HG02943 (cell line): ENCODE results near the gene ZNF487.
"Not testable (repeated sequence)": the region's sequence is repeated elsewhere in the genome, so short reads cannot be mapped to it uniquely, and the experiment has no call there.

Source experiments
- ATAC-seq: cut with Tn5 transposase; IDR thresholded peaks from one replicate; pipeline ENCODE4 v1.9.1; 2021; ENCODE audit warnings: mild to moderate bottlenecking, low read depth, moderate library complexity; ENCODE audit not compliant: unreplicated experiment

The ZNF487 gene

DNA sequence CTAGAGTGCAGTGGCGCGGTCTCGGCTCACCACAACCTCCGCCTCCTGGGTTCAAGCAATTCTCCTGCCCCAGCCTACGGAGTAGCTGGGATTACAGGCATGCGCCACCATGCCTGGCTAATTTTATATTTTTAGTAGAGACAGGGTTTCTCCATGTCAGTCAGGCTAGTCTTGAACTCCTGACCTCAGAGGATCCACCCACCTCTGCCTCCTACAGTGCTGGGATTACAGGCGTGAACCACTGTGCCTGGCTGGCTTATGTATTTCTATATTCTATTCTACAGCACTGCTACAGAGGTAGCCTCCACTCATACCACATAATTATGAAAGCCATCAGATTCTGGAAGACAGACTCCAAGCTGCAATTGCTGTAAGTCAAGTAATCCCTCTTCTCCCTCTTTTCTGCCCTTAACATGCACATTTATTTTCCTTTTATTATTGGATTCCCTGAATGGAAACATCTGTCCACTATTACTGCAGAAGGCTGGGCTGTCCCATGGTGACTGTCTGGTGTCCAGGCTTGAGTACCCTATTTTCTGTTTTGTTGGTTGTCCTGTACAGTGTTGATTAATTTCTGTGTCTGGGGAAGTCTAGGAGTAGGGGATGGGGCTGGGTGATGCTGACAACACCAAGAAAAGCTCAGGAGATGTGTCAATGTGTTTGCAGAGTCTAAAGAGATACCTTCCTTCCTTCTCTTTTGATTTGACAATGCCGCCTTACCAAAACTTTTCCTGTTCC is 5.8 kb upstream of the ZNF487 start:
- ATAC-seq = no peak

DNA sequence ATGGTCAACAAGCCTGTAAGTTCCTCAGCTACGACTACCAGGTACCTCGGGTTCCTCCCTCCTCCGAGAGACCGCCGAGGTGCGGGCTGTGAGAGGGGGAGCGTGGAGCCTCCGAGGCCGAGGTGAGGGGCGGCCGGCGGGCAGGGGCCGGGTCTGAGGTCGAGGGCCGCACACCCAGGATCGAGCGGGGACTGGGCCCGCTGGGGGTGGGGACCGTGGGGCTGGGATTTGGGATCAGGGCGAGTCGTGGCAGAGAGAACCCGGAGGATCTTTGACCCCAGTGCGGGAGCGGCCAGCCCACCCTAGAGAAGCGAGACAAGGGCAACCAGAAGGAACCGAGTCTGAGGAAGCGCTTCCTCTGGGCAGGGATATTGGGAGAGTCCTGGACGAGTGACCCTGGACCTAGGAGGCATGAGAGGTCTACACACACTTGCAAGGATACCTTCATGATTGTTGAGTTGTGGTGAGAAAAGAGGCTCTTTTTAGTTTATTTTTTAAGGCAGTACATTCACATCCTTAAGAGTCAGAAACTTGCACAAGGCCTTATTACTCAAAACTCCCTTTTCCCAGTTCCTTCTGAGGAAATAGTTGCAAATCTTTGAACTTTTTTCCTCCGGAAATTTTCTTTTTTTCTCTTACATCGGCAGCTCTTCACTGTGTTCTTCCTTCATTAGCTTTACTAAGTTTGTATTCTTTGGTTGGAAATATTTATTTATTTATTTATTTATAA is 395 bp downstream of the ZNF487 start:
- ATAC-seq = no peak

DNA sequence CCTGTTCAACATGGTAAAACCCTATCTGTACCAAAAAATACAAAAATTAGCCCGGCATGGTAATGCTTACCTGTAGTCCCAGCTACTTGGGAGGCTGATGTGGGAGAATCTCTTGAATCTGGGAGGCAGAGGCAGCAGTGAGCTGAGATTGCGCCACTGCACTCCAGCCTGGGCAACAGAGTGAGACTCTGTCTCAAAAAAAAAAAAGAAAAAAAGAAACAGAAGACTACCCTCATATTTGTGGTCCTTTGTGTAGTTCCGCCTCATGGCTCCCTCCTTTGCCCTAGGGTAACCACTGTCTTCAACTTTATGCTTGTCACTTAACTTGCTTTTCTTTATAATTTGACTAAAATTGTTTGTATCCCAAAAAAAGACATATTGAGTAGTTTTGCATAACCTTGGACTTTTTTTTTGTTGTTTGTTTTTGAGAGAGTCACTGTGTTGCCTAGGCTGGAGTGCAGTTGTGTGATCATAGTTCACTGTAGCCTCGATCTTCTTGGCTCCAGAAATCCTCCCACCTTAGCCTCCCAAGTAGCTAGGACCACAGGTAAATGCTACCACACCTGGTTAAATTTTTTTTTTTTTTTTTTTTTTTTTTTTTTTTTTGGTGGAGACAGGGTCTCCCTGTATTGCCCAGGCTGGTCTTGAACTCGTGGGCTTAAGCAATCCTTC is 3.7 kb downstream of the ZNF487 start:
- ATAC-seq = no peak

DNA sequence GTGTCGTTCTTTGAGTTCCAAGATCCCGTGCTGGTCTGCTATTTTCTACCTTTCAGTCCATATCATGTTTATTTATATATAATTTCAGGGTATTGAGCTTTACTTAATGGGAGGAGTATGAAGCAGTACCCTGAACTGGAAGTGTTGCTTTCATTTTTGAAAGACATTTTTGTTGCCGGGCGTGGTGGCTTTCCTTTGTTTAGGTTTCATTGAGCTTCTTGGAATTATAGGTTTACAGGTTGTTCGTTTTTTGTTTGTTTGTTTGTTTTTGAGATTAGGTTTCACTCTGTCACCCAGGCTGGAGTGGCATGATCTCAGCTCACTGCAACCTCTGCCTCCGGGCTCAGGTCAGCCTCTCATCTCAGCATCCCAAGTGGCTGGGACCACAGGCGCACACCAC is 7.4 kb downstream of the ZNF487 start:
- ATAC-seq = no peak

DNA sequence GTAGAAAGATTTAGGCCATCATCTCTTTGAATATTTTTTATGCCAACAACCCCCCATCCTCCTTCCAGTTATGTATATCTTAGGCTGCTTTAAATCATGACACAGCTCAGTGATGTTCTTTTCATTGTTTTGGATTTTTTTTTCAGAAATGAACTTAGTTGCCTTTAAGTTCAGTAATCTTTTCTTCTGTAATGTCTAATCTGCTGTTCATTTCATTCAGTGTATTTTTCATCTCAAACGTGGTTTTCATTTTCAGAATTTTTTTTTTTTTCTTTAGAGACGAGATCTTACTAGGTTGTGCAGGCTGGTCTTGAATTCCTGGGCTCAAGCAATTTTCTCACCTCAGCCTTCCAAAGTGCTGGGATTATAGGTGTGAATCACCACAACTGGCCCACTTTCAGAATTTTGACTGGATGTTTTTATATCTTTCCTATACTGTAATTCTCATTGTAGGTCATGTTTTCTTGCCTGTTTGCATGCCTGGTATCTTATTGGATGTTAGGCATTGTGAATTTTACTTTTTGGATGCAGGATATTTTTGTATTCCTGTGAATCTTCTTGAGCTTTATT is 8.1 kb downstream of the ZNF487 start:
- no peak for ATAC-seq

DNA sequence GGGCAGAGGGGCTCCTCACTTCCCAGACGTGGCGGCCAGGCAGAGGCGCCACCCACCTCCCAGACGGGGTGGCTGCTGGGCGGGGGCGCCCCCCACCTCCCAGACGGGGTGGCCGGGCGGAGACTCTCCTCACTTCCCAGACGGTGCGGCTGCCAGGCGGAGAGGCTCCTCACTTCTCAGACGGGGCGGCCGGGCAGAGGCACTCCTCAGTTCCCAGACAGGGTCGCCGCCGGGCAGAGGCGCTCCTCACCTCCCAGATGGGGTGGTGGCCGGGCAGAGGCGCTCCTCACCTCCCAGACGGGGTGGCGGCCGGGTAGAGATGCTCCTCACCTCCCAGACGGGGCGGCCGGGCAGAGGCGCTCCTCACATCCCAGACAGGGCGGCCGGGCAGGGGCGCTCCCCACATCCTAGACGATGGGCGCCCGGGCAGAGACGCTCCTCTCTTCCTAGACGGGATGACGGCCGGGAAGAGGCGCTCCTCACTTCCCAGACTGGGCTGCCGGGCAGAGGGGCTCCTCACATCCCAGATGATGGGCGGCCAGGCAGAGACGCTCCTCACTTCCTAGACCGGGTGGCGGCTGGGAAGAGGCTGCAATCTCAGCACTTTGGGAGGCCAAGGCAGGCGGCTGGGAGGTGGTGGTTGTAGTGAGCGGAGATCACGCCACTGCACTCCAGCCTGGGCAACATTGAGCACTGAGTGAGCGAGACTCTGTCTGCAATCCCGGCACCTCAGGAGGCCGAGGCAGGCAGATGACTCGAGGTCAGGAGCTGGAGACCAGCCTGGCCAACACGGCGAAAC is 9.5 kb downstream of the ZNF487 start:
- ATAC-seq = not testable (repeated sequence)

DNA sequence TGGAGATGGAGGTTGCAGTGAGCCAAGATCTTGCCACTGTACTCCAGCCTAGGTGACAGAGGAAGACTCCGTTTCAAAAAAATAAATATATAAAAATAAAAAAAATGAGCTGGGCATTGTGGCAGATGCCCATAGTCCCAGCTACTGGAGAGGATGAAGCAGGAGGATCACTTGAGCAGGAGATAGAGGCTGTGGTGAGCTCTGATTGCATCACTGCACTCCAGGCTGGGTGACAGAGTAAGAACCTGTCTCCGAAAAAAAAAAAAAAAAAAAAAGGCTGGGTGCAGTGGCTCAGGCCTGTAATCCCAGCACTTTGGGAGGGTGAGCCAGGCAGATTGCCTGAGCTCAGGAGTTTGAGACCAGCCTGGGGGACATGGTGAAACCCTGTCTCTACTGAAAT is 11.8 kb downstream of the ZNF487 start:
- ATAC-seq = no peak

DNA sequence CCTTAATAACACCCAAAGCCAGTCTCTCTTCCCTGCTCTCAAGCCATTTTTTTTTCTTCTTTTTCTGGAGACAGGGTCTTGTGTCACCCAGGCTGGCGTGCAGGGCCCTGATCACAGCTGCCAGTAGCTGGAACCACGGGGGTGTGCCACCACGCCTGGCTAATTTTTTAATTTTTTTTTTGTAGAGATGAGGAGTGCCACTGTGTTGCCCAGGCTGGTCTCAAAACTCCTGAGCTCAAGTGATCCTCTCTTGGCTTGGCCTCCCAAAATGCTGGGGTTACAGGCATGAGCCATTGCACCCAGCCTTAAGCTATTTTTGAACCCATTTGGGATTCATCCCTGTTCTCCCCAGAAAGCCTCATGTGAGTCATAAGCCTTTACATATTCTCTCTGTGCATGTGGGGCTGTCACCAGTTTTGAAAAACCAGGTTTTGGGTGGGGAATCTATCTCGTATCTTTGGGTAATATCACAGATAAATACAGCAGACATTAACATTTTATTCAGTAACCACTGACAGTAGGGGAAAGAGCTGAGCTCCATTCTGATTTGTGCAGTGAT is 15.5 kb downstream of the ZNF487 start:
- ATAC-seq = no peak

DNA sequence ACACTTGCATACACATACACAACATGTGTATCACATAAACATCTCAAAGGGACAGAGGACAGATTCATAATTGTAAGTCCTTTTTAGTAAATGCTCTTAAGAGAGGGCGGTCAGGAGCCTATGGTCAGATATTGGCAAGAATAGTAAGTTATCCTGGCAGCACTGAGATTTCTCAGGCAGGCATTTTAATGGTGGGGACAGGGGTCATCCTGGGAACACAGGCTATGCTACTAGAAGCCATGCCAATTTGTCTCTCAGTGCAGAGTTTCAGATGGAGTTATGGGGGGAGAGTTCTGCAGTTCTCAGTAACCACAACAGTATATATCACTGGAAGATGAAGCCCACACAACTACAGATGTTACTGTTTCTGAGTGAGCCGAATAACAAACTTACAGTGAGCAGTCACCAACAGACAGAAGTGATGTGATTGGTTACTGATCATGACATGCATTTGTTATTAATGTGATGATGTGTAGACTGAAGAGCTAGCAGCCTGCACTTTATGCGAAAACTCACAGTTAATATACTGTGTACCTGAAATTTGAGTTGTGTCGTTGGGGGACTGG is 16.4 kb downstream of the ZNF487 start:
- no peak for ATAC-seq

DNA sequence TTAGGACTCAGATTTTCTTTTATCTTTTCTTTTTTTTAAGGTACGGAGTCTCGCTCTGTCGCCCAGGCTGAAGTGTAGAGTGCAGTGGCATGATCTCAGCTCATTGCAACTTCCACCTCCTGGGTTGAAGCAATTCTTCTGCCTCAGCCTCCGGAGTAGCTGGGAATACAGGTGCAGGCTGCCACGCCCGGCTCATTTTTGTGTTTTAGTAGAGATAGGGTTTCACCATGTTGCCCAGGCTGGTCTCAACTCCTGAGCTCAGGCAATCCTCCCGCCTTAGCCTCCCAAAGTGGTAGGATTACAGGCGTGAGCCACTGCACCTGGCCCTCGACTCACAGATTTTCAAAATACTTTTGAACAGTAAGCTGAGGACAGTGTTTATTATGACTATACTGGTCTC is 17.1 kb downstream of the ZNF487 start:
- not testable (repeated sequence) for ATAC-seq

DNA sequence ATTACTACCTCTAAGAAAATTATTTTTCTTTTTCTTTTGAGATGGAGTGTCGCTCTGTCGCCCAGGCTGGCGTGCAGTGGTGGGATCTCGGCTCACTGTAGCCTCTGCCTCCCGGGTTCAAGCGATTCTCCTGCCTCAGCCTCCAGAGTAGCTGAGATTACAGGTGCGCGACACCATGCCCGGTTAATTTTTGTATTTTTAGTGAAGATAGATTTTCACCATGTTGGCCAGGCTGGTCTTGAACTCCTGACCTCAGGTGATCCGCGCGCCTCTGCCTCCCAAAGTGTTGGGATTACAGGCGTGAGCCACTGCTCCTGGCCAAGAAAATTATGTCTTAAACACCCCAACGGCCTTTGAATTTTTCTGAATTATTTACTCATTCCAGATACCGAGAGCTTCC is 19.6 kb downstream of the ZNF487 start:
- ATAC-seq = not testable (repeated sequence)

DNA sequence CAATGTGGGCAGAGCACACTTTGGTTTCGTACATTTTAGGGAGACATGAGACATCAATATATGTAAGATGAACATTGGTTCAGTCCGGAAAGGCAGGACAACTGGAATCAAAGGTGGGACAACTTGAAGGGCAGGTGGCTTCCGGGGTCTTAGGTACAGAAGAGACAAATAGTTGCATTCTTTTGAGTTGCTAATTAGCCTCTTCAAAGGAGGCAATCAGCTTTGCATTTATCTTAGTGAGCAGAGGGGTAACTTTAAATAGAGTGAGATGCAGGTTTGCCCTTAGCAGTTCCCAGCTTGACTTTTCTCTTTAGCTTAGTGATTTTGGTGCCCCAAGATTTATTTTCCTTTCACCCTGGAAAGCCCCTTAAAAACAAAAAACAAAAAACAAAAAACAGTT is 21.3 kb downstream of the ZNF487 start:
- no peak for ATAC-seq

DNA sequence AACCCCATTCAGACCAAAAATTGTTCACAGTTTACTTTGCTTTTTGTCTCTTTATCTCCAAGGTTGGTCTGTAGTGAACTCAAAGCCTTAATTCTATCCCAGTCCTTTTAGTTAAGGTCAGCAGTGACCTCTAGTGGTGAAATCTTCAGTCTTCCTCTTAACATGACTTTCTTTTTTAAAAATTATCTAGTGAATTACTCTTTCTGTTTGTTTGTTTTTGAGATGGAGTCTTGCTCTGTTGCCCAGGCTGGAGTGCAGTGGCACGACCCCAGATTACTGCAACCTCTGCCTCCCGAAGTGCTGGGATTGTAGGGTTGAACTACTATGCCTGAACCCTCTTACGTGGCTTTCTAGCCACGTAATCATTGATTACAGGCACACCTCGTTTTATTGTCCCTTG is 25.0 kb downstream of the ZNF487 start:
- ATAC-seq = no peak

DNA sequence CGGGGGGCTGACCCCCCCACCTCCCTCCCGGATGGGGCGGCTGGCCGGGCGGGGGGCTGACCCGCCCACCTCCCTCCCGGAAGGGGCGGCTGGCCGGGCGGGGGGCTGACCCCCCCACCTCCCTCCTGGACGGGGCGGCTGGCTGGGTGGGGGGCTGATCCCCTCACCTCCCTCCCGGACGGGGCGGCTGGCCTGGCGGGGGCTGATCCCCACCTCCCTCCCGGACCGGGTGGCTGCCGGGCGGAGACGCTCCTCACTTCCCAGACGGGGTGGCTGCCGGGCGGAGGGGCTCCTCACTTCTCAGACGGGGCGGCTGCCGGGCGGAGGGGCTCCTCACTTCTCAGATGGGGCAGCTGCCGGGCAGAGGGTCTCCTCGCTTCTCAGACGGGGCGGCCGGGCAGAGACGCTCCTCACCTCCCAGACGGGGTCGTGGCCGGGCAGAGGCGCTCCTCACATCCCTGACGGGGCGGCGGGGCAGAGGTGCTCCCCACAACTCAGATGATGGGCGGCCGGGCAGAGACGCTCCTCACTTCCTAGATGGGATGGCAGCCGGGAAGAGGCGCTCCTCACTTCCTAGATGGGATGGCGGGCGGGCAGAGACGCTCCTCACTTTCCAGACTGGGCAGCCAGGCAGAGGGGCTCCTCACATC is 28.3 kb downstream of the ZNF487 start:
- not testable (repeated sequence) for ATAC-seq

DNA sequence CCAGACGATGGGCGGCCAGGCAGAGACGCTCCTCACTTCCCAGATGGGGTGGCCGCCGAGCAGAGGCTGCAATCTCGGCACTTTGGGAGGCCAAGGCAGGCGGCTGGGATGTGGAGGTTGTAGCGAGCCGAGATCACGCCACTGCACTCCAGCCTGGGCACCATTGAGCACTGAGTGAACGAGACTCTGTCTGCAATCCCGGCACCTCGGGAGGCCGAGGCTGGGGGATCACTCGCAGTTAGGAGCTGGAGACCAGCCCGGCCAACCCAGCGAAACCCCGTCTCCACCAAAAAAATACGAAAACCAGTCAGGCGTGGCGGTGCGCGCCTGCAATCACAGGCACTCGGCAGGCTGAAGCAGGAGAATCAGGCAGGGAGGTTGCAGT is 28.8 kb downstream of the ZNF487 start:
- ATAC-seq = not testable (repeated sequence)

DNA sequence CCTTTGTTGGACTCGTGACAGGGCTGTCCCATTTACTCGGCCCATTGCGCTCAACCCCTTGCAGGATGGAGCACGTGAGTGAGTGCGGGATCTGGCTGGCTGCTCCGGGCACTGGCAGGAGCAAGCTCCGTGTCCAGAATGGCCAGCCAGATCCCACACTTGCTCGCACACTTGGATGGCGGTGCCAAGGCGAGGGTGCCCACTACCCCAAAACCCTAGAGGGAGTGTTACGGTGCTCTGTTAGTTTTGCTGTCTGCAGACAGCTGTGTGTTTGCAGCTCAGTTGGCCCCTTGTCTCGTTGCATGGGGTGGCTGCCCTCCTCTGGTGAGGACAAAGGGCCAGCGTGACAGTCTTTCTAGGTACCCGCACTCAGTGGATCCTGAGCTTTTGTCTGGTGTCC is 34.2 kb downstream of the ZNF487 start:
- ATAC-seq = no peak

DNA sequence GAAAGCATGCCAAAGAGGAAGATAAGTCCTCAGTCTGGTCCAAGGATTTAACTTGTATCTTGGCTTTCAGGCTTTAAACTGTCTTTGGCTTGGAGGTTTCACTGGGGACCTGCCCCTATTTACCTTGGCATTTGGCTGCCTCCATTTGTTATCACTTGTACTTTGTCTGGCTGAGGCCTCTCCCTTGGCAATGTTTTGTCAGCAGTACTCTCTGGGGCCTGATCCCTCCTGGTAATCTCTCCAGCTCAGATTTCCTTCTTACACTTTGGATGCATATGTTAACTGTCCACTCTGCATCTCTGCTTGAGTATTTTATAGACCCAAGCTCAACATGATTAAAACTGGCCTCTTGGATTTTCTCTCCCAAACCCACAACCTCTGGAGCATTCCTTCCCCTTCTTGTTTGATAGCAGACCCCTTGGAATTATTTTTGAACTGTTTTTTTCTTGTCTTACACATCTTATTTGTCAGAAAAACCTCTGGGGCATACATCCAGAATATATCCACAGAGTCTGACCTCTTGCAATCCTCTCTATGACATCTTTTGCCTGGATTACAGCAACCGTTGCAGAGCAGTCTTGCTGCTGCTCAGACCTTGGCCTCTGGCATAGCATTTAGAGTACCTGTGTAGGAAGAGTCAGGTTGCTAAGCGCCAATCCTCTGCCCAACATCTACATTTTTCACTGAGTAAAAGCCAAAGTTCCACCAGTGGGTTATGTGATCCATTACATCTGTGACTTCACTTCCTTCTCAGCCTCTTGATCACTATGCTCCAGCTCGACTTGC is 35.2 kb downstream of the ZNF487 start:
- ATAC-seq = no peak

DNA sequence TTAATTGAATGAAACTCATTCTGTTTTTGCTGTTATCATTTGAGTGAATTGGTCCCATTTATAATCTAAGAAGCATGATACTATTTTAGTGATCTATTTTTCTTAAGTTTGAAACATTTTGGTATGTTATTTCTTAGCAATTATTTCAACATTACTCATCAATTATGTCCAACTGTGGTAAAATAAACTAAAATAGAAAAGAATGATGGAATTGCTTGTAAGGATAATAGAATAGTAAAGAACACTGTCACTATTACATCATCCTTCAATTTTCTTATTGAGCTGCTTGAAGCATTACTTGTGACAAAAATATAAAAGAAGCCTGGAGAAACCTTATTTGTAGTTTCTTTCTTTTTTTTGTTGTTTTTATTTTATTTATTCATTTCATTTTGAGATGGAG is 42.4 kb downstream of the ZNF487 start:
- no peak for ATAC-seq
